C4-2B (cell line): ENCODE measurements around the gene PCDH9.

Experiments
- CTCF ChIP-seq: fragments of 450-650 bp; conservative IDR thresholded peaks from 2 replicates; pipeline ENCODE4 v1.5.1; 2017; ENCODE audit warnings: mild to moderate bottlenecking
- ZFX ChIP-seq: fragments of 450-650 bp; IDR thresholded peaks from 2 replicates; pipeline ENCODE4 v1.6.1; 2017

- no peak for TF ChIP-seq CTCF
- TF ChIP-seq ZFX: no peak
These were observed 187.6 kb downstream of the PCDH9 start for GRCh38 chr13:67042556-67042955.
